GM23248 (cell line): Measurements from ENCODE around the gene ZBTB46.

Experiments used
- EZH2 ChIP-seq: fragments of 200-600 bp; sonication (generic); IDR thresholded peaks from 2 replicates; pipeline ENCODE4 v1.6.1; 2018; ENCODE audit warnings: antibody characterized with exemption, mild to moderate bottlenecking; ENCODE audit not compliant: insufficient read depth, poor library complexity, severe bottlenecking
- EZH2phosphoT487 ChIP-seq: fragments of 200-600 bp; sonication (generic); IDR thresholded peaks from 2 replicates; pipeline ENCODE4 v1.6.1; 2018; ENCODE audit warnings: antibody characterized with exemption, moderate library complexity, mild to moderate bottlenecking, low read depth; ENCODE audit not compliant: insufficient read depth

- TF ChIP-seq EZH2 (no peak), EZH2phosphoT487 (no peak)
Measured at GRCh38 chr20:63856098-63856511, 25.0 kb upstream of the ZBTB46 start.
